ENCODE measurements around the gene ASCC1.

Gene ASCC1

GRCh38 chr10:72215611-72216549 is at the start of gene ASCC1, which contains the start of gene ANAPC16:
Gene ASCC1, minus strand, starts transcription at chr10:72216276. Its CDS starts 2,978 bp downstream, at chr10:72213298.
Gene ANAPC16, plus strand, starts transcription at chr10:72216012. Its CDS starts 7,903 bp downstream, at chr10:72223915.
- DNase-seq (ENCODE audit: low read depth, low spot score), result peak; percentile 34
- H3K27ac ChIP-seq, result peak within 1 kb of the TSS; percentile 90

GRCh38 chr10:72265508-72265907 is 49.4 kb upstream of the ASCC1 start:
- peak overlapping the region; percentile 96 for H3K27ac ChIP-seq
- DNase-seq (ENCODE audit: low read depth, low spot score), result no peak

GRCh38 chr10:72264536-72264935 is 48.5 kb upstream of the ASCC1 start:
- no peak for DNase-seq (ENCODE audit: low read depth, low spot score)
- H3K27ac ChIP-seq, result peak overlapping the region; percentile 96

- peak; percentile 77 for DNase-seq (ENCODE audit: low read depth, low spot score)
- H3K27ac ChIP-seq, result peak overlapping the region; percentile 96
These were observed 47.7 kb upstream of the ASCC1 start for GRCh38 chr10:72263613-72264241.

GRCh38 chr10:72261784-72262404 is 45.8 kb upstream of the ASCC1 start:
- no peak for DNase-seq (ENCODE audit: low read depth, low spot score)
- H3K27ac ChIP-seq, result peak overlapping the region; percentile 96

GRCh38 chr10:72260976-72261783 is 45.1 kb upstream of the ASCC1 start:
- no peak for DNase-seq (ENCODE audit: low read depth, low spot score)

GRCh38 chr10:72260239-72260975 is 44.3 kb upstream of the ASCC1 start:
- DNase-seq (ENCODE audit: low read depth, low spot score), result no peak
- peak overlapping the region; percentile 96 for H3K27ac ChIP-seq

More at GRCh38 chr10:72260976-72261783, 45.1 kb upstream of the ASCC1 start:
- H3K27ac ChIP-seq, result peak overlapping the region; percentile 96

GRCh38 chr10:72259491-72260238 is 43.6 kb upstream of the ASCC1 start:
- peak overlapping the region; percentile 96 for H3K27ac ChIP-seq
- DNase-seq (ENCODE audit: low read depth, low spot score), result no peak

GRCh38 chr10:72258617-72259016 is 42.5 kb upstream of the ASCC1 start:
- H3K27ac ChIP-seq, result peak overlapping the region; percentile 96
- no peak for DNase-seq (ENCODE audit: low read depth, low spot score)

GRCh38 chr10:72257051-72257892 is 41.2 kb upstream of the ASCC1 start:
- no peak for DNase-seq (ENCODE audit: low read depth, low spot score)
- H3K27ac ChIP-seq, result peak overlapping the region; percentile 21

GRCh38 chr10:72255977-72256729 is 40.1 kb upstream of the ASCC1 start:
- H3K27ac ChIP-seq, result peak overlapping the region; percentile 62
- DNase-seq (ENCODE audit: low read depth, low spot score), result no peak

- H3K27ac ChIP-seq, result peak overlapping the region; percentile 62
- no peak for DNase-seq (ENCODE audit: low read depth, low spot score)
These were observed 38.9 kb upstream of the ASCC1 start for GRCh38 chr10:72254813-72255568.

GRCh38 chr10:72253578-72253977 is 37.5 kb upstream of the ASCC1 start:
- H3K27ac ChIP-seq, result peak overlapping the region; percentile 13
- no peak for DNase-seq (ENCODE audit: low read depth, low spot score)

- peak overlapping the region; percentile 13 for H3K27ac ChIP-seq
These were observed 36.9 kb upstream of the ASCC1 start for GRCh38 chr10:72252972-72253371.

GRCh38 chr10:72251635-72252034 is 35.6 kb upstream of the ASCC1 start:
- no peak overlapping the region for H3K27ac ChIP-seq
- no peak for DNase-seq (ENCODE audit: low read depth, low spot score)

More at GRCh38 chr10:72252972-72253371, 36.9 kb upstream of the ASCC1 start:
- no peak for DNase-seq (ENCODE audit: low read depth, low spot score)

- H3K27ac ChIP-seq, result peak overlapping the region; percentile 15
- no peak for DNase-seq (ENCODE audit: low read depth, low spot score)
These were observed 34.6 kb upstream of the ASCC1 start for GRCh38 chr10:72250666-72251065.

Data from epithelial cell of prostate (primary cell).